ENCODE measurements around the gene DNASE1L2.

Gene DNASE1L2

DNA sequence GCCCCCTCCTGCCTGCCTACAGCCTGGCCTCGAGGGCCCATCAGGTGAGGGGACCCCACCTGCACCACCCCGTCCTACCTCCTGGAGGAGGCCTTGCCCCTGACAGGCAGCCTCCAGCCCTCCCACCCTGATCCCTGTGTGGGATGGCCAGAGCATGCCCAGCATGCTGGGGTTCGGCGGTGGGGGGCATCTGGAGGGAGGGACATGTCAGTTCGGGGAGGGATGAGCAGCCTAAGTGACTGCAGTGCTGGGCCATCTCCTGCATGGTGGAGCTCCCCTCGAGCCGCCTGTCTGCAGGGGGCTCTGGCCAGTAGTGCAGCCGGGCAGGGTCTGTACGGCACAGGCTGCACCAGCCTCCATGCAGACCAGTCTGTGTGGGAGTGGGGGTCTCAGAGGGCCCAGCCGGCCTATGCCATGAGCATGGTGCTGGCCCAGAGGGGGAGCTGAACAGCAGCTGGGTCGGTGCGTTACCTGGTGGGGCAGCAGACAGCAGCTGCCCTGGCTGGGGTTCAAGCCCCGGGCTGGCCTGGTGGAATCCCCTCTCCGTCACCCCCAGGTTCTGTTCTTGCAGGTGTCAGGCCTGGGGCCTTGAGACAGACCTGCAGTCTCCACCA, 35.7 kb downstream of the DNASE1L2 start:
- no peak for DNase-seq

DNA sequence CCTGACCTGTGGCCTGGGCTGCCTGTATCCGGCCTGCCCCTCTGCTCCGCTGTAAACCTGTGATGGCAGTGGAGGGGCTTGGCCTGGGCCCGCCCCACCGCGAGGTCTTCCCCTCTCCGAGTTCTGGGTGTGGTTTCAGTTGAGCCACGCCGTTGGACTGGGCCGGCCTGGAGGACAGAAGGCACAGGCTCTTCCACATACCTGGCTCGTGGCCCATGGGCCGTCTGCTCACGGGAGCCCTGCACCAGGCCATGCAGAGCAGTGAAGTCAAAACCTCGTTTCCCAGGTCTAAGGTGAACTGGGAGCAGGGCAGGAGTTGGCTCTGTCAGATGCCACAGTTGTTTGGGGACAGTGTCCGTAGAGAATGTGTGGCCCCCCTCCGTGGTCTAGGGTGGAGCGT, 37.2 kb downstream of the DNASE1L2 start:
- no peak for DNase-seq

DNA sequence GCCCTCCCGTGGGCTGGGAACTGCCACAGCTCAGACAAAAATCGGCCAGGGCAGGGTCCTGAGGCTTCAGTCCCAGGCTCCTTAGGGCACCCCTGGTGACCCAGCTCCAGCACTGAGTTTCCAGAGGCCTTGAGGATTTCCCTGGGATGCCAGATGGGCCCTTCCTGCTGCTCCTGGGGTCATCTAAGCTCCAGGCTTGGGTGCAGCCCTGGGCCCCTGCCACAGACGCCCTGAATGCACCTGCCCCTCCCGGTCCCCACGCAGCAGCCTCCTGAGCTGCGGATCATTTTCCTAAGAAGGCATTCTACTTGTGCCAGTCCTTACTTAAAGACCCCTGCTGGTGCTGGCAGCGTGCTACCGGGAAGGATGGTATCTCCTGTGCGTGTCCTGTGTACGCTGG, 37.7 kb downstream of the DNASE1L2 start:
- DNase-seq: no peak

DNA sequence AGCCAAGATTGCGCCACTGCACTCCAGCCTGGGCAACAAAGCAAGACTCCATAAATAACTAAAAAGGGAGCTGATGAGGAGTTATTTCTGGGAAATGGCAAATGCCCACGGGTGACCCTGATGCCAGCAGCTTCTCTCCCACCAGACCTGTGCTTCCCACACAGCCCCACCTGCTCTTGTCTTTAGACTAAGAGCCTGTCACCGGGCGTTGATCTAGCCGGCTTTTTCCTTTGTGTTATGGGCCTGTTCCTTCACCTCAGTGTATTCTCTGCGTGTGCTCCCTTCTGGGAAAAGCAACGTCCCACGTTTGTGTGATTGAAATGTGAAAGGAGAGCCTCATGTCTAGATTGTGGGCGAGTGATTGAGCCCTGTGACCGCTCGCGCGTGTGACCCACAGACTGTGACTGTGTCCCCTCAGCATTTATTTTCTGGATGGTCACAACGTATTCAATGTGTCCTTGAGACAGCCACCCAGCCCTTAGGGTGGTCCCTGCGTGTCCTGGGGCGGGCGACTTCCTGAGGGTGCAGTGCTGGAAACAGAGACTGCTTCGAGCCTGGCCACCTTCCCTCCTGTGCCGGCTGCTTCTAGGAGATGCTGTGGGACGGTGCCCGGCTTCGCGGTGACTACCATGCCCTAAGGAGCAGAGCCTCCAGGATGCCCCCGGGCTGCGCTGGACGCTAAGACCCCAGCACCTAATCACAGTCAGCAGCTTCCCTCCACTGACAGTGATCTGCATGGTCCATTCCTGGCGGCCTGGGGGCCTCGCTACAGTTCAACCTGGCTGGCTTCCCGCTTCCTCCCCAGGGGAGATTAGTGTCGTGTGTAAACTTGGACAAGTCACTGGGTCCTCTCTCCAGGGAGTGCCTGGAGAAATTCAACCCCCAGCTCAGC, 39.5 kb downstream of the DNASE1L2 start:
- no peak for DNase-seq

DNA sequence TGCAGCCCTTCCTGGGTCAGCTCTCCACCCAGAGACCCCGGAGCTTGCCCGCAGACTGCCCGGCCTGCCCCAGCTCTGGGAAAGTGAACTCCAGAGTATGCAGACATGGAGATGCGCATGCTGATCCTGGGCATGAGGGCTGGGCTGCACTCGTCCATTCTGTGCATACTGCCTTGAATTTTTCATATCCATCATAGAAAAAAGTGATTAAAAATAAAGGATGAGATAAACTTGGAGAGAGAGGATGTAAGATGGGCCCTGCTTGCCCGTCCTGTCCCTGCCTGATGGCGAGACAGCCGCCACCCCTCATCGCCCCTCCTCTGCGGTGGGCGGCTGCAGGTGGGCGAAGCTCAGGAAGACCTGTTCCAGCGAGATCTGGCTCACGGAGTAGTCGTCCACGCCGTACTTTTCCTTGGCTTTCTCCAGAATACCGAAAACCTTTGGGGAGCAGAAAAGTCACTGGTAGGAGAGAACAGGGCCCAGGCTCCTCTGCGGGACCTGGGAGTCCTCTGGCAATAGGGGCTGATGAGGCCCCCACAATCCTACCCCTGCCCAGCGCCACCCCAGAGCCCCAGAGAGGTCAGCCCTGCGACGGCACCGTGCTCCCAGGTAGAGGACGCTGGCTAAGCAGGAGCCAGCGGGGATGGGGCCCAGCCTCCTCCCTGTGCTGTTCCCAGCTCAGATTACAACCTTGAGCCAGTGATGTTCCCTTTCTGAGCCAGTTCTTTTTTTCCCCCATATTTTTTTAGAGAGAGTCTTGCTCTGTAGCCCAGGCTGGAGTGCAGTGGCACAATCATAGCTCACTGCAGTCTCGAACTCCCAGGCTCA, 40.3 kb downstream of the DNASE1L2 start:
- no peak for DNase-seq

DNA sequence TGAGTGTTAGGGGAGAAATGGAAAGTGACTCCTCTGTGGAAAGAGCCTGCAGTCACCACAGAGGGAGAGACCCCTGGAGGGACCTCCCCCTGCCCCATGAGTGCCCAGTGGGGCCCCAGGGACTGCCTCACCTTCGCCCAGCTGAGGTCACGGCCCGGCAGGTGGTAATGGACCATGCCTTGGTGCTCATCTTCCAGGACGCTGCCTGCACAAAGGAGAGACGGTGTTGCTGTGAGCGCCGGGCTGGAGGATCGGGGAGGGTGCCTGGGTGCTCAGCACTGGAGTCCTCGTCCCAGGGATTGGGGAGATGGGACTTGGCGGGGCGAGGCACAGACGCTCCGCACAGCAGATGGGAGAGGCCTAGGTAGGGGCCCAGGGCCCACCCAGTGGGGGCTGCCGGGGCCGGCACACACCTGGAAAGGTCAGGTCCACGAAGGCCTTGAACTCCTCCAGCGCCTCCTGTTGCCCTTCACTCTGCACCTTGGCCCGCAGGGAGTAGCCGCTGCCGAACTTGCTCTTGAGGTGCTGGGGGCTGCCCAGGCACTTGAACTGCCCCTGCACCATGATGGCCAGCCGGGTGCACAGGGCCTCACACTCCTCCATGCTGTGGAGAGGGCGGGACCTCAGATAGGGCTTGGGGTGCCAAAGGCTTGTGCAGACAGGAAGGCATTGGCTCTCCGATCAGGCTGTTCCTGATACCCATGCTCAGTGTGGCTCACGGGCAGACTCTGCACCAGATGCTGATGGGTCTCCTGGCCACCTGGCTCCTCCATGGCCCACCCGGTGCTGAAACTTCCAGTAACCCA, 41.4 kb downstream of the DNASE1L2 start:
- DNase-seq: no peak

DNA sequence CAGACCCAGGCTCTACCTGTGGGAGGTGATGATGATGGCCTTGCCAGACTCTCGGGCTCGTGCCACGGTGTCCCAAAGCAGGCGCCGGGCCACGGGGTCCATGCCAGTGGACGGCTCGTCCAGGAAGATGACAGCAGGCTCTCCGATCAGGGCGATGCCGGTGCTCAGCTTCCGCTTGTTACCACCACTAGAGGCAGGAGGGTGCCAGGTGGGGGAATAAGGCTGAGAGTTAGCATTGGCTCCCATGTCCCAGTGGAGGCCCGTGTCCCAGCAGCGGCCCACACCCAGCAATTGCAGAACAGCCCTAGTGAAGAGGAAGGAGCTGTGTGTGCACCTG, 42.0 kb downstream of the DNASE1L2 start:
- DNase-seq: no peak

DNA sequence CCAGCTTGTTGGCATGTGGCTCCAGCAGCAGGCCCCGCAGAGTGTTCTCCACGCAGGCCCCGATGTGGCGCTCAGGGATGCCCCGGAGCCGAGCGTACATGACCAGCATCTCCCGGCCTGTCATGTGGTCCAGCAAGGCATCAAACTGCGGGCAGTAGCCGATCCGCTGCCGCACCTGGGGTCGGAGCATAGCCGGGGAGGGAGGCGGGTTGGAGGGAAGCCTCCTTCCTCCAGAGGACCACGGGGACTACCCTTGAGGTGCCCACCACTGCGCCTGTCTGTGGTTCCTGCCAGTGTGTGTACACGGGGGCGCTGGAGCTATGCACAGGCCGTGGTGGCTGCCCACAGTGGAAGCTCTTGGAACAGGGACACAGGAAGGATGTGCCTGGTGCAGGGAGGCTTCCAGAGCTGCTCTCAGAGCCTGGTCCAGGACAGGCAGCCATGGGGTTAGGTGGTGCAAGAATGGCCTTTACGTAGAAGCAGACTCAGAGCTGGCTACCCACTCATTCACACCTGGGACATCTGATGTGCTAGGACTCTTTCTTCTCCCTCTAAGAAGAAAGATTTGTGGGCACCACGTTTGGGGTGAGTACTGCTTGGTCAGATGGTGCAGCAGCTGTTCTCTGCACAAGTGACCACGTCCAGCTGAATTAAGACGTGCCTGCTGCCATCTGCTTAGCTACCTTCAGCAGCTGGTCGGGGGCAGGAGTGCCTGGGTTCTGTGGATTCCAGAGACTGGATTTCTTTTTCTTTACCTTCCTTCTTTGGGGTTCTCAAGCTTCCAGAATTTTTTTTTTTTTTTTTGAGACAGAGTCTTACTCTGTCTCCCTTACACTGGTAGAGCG, 42.9 kb downstream of the DNASE1L2 start:
- DNase-seq: no peak

DNA sequence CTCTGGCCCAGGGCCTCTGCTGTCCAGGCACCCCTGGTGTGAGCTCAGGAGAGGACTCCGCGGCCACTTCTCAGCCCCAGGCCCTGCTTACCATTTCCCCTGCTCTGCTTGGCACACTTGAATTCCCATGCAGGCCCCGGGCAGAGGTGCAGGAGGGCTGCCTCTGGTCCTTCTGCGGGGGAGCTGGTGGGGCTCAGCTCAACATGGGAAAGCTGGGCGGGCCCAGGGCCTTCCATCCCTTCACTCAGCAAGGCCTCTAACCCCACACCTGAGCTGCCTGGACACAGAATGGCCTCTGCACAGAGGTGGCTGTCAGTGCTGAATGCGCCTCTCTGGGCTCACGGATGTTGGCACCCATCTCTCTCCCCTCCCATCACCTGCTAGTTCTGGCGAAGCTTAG, 44.2 kb downstream of the DNASE1L2 start:
- no peak for DNase-seq

DNA sequence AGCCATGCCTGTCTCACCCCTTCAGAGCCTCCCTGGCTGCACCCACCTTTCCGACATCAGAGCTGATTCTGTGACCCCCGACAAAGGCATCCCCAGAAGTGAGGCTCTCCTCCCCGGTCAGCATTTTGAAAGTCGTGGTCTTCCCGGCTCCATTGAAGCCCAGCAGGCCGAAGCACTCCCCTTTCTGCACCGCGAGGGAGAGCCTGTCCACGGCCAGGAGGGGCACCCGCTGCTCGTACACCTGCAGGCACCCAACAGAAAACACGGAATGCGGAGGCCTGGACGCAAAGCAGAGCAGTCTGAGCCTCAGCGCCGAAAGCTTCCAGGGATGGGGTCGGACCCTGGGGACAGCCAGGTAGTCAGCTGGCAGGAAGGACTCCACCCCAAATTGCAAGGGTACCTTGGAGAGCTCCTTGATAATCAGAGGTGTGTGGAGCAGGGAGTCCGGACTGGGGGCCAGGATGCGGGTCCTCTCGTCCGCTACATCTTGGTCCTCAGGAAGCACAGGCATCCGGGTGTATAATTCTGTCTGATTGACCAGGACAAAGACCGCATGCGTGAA, 44.8 kb downstream of the DNASE1L2 start:
- DNase-seq: no peak

DNA sequence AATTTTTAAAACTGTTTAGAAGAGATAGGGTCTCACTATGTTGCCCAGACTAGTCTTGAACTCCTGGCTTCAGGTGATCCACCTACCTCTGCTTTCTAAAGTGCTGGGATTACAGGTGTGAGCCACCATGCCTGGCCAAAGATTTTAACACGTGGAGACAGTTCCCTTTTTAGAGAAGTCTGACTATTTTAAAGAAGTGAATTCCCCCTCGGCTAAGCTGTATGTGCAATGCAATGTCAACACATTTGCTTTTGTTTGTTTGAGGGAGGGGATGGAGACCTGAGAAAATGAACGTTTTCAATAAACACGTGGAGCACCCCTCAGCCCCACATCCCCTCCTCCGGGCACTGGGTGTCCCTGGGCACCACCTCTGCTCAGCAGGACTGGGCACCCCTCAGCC, 46.0 kb downstream of the DNASE1L2 start:
- no peak for DNase-seq

DNA sequence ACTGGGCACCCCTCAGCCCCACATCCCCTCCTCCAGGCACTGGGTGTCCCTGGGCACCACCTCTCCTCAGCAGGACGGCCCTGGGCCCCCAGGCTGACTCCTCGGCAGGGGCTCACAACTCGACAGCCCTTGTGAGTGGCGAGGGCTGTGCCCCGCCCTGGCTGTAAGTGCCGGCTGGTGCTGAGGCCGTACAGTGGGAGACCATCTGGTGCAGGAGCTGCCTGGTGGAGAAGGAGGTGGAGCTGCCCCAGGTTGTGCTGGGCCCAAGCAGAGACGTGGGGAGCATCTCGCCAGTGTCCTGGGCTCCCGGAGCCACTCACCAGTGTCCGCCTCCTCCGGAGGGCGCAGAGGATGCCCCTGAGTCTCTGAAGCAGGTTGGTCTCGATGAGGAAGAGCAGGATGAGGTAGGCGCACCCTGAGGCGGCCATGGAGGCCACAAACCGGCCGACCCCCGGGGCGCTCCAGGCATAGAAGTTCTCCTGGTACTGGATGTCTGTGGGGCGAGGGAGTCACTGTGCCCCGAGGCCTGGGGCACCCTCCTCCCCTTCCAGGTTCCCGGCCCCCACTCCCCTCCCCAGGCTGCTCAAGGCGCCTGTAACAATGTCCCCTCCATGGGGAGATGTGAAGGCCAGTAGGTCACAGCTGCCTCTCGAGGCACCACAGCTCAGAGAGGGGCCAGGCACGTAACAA, 46.8 kb downstream of the DNASE1L2 start:
- no peak for DNase-seq

DNA sequence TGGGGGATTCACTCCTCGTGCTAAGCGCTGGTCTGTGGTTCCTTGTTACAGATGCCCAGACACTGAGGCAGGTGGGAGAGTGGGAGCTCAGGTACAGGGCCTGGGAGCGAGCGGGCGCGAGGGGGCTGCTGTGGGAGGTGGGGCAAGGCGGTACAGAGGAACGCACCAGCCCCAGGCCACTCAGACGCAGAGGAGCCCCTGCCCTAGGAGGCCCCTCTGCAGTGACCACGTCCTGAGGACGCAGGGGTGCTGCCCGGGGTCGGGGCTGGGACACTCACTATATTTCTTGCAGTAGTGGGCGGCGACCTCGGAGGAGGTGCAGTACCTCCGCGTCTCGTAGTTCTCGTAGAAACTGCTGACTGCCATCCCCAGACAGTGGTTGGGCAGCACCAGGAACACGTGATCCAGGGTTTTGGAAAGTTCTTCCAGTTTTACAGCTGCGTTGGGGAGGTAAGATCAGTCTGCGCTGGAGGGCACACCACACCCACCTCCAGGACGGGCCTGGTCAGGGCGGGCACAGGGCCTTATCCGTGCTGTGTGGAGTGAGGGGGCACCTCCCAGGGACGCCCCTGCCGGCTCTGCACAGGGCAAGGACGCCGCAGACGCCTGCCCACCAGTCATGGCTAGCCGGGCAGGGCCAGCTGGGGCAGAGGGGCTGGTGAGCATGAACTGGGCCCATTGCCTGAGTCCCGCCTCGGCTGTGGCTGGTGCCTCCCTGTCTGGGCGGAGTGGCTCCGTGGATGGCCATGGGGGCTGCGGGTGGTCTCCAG, 47.9 kb downstream of the DNASE1L2 start:
- DNase-seq: no peak

DNA sequence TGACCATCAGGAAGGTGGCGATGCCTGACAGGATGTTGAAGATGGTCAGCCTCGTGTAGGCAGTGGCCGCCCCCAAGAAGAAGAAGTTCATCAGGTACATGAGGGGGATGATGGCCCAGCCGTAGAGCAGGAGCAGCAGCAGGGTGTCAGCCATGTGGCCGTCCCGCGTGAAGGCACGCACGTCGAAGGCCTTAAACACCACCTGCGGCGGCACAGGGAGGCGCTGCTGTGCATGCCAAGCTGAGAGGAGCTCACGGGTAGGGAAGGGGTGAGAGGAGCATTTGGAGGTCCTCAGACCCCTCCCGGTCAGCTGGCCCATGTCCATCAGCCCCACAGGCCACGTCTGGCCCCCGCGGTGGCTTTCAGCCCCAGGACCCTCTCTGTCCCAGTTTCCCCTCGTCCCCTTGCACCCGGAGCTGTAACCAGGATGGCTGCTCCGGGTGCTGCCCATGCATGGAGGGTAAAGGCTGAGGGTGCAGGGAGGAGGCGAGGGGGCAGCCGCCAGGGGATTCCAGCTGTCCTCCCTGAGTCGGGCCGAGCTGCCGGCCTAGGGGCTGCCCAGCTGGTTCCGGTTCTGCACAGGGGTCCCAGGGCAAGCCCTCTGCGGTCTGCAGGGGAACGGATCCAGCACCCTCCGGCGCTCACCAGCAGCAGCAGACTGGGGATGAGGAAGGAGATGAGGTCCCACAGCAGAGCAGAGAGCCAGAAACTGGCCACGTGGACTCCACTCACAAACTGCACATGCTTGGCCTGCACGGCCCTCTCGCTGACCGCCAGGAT, 48.7 kb downstream of the DNASE1L2 start:
- no peak for DNase-seq

DNA sequence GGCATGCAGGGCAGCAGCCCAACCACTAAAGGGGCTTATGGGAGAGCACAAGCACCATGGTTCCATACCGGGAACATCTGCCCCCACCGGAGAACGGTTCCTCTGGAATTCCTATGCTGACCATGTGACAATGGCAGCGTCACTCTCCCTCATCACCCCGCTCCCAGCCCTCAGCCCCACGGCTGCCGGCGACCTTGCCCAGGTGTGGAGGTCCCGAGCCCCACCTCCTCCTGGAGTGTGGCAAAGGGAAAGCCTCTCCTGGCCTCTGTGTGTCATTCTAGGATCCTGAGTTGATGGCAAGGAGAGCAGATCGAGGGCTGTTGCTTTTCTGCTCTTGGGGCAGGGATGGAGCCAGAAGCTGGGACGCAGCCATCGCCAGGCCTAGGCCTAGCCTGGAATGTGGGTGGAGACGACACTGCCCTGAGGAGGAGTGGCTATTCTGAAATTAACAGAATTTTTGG, 49.5 kb downstream of the DNASE1L2 start:
- no peak for DNase-seq

DNA sequence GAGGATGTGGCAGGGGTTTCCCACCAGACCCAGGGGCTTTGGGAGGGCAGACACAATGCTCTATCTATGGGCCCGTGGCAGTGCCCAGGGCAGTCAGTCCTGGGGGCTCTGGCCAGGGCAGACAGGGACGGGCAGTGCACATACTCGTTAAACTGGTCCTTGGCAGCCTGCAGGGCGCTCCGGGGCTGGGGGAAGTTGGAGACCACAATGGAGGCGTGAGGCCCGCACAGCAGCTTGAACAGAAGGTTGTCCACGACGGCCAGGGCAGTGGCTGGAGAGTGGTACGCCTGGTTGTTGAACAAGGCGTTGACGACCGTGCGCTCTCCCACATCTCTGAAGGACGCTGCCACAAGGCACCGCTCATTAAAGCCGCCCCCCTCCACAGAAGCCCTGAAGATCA, 50.3 kb downstream of the DNASE1L2 start:
- DNase-seq: no peak

DNA sequence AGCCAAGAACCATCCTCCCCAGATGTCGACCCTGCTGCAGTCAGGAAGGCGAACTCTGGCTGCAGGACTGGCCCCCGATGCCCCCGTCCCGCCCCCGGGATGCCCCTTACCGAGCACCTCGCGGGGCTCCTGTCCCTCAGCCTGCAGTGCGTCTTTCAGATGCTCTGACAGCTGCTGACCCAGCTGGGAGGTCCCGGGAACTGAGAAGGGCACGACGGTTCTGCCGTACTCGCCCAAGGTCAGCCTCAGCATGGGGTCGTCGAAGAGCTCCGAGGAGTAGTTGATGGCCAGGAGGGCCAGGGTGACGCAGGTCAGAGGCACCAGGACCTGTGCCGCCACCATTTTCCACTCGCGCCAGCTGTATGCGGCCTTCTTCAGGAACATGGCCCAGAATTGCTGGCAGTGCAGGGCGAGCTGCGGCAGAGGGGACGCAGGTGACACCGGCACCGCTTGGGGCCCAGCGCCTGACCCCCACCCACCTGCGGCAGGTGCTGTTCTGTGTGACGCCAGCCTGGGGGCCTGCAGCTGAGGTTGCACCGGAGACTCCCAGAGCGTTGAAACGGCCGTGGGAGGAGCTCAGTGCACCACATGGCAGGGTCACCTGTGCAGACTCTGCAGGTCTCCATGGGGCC, 51.8 kb downstream of the DNASE1L2 start:
- no peak for DNase-seq
